ENCODE measurements around the gene STIP1. TPM values are rescaled to one million over a fixed set of nuclear protein-coding genes. Genes with fewer than 3 reads are reported as not detected.
A peak's percentile ranks its signal among the peaks of the same experiment; 100 is the strongest.

STIP1 gene
- total RNA-seq, 4 donors from 2014 or later, result 88.6 to 134 (median 94.0) TPM

DNA sequence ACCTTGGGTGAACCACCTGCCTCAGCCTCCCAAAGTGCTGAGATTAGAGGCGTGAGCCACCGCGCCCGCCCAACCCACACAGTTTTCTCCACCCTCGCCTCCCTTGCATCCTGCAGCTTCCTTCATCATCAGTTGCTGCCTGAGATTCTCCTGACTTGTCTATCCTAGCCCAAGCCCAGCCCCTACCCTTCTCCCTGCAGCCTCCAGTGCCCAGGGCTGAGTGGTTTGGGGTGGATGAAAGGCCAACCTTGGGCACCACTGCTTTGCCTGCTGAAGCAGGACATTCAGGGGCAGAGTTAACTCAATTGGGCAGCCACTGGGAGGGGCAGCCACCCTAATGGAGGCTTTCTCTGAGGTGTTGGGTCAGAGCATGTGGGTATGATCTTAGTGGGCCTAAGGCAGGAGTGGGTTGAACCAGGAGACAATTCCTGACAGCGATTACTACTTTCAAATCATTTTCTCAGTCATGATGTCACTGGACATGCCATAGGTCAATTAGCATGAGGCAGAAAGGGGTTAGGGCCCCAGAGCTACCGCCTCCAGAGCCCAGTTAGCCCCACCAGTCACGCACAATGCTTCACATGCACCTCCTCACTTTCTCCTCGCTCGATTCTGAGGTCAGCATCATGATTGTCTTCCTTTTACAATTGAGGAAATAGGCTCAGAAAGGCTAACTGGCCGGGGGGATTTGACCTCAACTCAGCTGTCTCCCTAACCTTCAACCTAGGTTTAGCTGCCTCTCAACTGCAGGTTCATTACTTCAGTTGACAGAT lies 53.9 kb downstream of the STIP1 start:
- peaks cover 3 to 55% (median 35%) of the 10 kb centered on the region in 3 donors for H3K4me1 ChIP-seq

DNA sequence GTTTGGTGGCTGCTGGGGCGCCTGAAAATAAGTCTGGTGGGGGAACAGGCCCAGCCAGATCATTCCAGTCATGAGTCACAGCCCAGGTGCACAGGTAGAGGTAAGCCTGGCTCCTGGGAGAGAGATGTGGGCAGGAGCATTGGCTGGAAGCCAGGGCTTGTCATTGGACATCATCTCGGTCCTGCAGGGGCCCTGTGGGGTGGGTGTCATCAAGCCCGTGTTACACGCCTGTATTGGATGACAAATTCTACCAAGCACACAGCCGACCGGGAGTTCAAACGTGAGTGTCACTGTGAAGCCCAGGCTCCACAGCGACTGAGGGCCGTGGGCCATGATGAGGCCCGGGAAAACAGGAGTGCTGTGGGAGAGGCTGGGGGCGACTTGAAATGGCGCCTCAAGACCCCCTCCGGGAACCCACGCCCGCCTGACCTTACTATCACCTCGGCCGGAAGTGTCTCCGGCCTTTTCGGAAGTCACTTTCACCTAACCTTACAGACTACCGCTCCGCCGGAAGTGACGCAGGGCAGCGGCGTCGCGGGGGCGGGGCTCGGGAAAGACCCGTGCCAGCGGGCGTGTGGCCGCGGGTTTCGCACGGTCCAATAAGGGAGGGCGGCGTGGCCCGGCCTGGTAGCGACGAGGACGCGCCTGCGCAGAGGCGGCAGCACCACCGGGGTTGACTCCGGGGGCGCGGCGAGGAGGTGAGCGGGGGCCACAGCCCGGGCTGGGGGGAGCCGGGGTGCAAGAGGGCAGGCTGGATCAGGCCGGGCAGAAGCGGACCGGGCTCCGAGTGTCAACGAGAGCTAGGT lies 54.7 kb downstream of the STIP1 start, which contains the start of gene FKBP2:
FKBP2 (plus strand) TSS at position 661 of the 806 bp plus-strand sequence. CDS start 1,293 bp downstream, outside the sequence.
- Histone ChIP-seq H3K9me3 (no peaks in the 10 kb centered on the region), H3K4me3 (peak within 1 kb of the TSS; percentile 76 to 95), H3K27me3 (no peaks in the 10 kb centered on the region), H3K4me1 (peaks cover 0 to 55% (median 37%) of the 10 kb centered on the region in 3 donors), H3K27ac (peak within 1 kb of the TSS; percentile 89 to 100 (median 97)), H3K36me3 (peaks cover 0 to 55% of the 10 kb centered on the region in 2 donors)
- peak; percentile 96 for TF ChIP-seq POLR2AphosphoS5 (IDR thresholded peaks at IDR 0.05)
- TF ChIP-seq POLR2A (IDR thresholded peaks at IDR 0.05), result peak; percentile 79 to 83
- TF ChIP-seq EP300 (IDR thresholded peaks at IDR 0.05), result no peak
- TF ChIP-seq, protein P1, sequence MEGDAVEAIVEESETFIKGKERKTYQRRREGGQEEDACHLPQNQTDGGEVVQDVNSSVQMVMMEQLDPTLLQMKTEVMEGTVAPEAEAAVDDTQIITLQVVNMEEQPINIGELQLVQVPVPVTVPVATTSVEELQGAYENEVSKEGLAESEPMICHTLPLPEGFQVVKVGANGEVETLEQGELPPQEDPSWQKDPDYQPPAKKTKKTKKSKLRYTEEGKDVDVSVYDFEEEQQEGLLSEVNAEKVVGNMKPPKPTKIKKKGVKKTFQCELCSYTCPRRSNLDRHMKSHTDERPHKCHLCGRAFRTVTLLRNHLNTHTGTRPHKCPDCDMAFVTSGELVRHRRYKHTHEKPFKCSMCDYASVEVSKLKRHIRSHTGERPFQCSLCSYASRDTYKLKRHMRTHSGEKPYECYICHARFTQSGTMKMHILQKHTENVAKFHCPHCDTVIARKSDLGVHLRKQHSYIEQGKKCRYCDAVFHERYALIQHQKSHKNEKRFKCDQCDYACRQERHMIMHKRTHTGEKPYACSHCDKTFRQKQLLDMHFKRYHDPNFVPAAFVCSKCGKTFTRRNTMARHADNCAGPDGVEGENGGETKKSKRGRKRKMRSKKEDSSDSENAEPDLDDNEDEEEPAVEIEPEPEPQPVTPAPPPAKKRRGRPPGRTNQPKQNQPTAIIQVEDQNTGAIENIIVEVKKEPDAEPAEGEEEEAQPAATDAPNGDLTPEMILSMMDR (IDR thresholded peaks at IDR 0.05), result no peak
- peak; percentile 88 for ATAC-seq
- no CpG with 5 or more reads among the region's 58 CpGs for WGBS, 2 donors (ENCODE audit: low coverage in 1 of 2)

More for the DNA sequence above, 53.9 kb downstream of the STIP1 start:
- no peak for ATAC-seq
- H3K27ac ChIP-seq, result peak overlapping the region; percentile 89 to 100 (median 97)
- WGBS, 2 donors (ENCODE audit: low coverage in 1 of 2), result 91% methylated on average over 4 of the region's 11 CpGs; no CpG with 5 or more reads in 1 of the 2 donors
- H3K36me3 ChIP-seq, result peaks cover 0 to 55% of the 10 kb centered on the region in 2 donors
- H3K4me3 ChIP-seq, result peak overlapping the region; percentile 34 to 95
- H3K9me3 ChIP-seq, result no peaks in the 10 kb centered on the region
- H3K27me3 ChIP-seq, result no peaks in the 10 kb centered on the region
- TF ChIP-seq POLR2AphosphoS5 (IDR thresholded peaks at IDR 0.05) (no peak), EP300 (IDR thresholded peaks at IDR 0.05) (no peak), POLR2A (IDR thresholded peaks at IDR 0.05) (no peak)
- TF ChIP-seq, protein P1 (IDR thresholded peaks at IDR 0.05), result no peak

DNA sequence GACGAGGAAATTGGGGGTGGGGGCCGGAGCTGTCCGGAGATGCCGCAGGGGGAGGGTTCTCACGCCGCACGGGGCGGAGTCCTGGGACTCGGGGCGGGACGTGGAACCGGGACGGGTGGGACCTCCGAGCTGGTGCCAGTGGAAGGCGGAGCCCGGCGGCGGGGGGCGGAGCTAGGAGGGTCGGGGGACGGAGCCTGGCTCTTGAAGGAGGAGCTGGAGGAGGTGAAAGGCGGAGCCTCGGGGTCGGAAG lies 55.2 kb downstream of the STIP1 start:
- Histone ChIP-seq H3K4me1 (peaks cover 0 to 55% (median 39%) of the 10 kb centered on the region in 3 donors), H3K27me3 (no peaks in the 10 kb centered on the region), H3K36me3 (peaks cover 0 to 50% of the 10 kb centered on the region in 2 donors), H3K4me3 (peak overlapping the region; percentile 34 to 95), H3K9me3 (no peaks in the 10 kb centered on the region), H3K27ac (peak overlapping the region; percentile 89 to 100 (median 97))
- ATAC-seq, result peak; percentile 92
- 0% methylated on average over 3 of the region's 24 CpGs; no CpG with 5 or more reads in 1 of the 2 donors for WGBS, 2 donors (ENCODE audit: low coverage in 1 of 2)
- TF ChIP-seq POLR2AphosphoS5 (IDR thresholded peaks at IDR 0.05) (no peak), EP300 (IDR thresholded peaks at IDR 0.05) (no peak), POLR2A (IDR thresholded peaks at IDR 0.05) (no peak)
- TF ChIP-seq, protein P1 (IDR thresholded peaks at IDR 0.05), result no peak

DNA sequence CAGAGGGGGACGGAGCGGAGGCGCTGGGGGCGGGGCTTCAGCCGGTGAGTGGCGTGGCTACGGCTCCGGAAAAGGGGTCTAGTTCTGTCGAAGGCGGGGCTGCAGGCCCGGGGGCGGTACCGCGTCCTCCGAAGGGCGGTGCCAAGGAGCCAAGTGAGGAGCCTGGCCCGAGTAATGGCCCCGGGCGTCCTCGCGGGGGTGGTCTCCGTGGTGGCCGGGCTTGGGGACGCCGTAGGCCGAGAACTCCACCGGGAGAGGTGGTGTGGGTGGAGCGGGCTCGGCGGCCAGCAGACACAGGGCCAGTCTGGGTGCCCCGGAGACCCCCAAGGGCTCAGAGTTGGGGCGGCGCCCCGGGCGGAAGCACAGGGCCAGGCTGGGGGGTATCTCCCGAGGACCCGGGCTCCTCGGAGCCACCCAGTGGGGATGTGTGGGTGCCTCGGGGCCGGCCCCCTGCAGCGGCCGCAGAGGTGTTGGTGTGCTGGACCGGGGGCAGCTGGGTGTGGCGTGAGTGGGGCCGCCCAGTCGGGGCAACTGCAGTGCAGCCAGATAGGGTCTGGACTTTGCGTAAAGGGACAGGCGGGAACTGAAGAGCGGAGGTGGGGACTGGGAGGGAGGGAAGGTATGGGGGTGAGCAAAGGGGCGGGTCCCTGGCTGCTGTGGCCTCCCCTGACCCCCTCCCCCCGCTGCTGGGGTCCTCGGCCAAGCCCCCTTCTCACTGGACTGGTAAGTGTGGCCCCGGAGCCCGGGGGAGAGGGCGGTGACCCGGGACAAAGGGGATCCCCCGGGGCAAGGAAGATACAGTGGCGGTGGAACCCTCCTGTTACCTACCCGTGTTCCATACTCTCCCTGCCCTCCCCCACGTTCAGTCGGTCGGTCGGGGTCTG lies 55.8 kb downstream of the STIP1 start:
- peaks cover 0 to 44% of the 10 kb centered on the region in 2 donors for H3K36me3 ChIP-seq
- peak overlapping the region; percentile 76 to 95 for H3K4me3 ChIP-seq
- peak overlapping the region; percentile 72 to 100 (median 97) for H3K27ac ChIP-seq
- WGBS, 2 donors (ENCODE audit: low coverage in 1 of 2), result 0% methylated on average over 3 to 4 of the region's 63 CpGs
- TF ChIP-seq EP300 (IDR thresholded peaks at IDR 0.05) (no peak), POLR2AphosphoS5 (IDR thresholded peaks at IDR 0.05) (peak; percentile 45), POLR2A (IDR thresholded peaks at IDR 0.05) (peak; percentile 35 to 49)
- TF ChIP-seq, protein P1 (IDR thresholded peaks at IDR 0.05), result peak in 2 of 4 experiments; percentile 8 to 25
- ATAC-seq, result peak; percentile 1
- peaks cover 0 to 56% (median 39%) of the 10 kb centered on the region in 3 donors for H3K4me1 ChIP-seq
- H3K9me3 ChIP-seq, result no peaks in the 10 kb centered on the region
- H3K27me3 ChIP-seq, result no peaks in the 10 kb centered on the region

Measured in gastroesophageal sphincter (tissue), 4 donors.